GM12872 (cell line): ENCODE results near the gene MCUR1.

Experiments
- TF ChIP-seq, protein P1 (sequence below): IDR thresholded peaks from 3 replicates; pipeline ENCODE4 v1.5.1; 2011; ENCODE audit warnings: low read depth, mild to moderate bottlenecking, low read length, moderate library complexity; ENCODE audit not compliant: insufficient read depth

MCUR1 gene

DNA sequence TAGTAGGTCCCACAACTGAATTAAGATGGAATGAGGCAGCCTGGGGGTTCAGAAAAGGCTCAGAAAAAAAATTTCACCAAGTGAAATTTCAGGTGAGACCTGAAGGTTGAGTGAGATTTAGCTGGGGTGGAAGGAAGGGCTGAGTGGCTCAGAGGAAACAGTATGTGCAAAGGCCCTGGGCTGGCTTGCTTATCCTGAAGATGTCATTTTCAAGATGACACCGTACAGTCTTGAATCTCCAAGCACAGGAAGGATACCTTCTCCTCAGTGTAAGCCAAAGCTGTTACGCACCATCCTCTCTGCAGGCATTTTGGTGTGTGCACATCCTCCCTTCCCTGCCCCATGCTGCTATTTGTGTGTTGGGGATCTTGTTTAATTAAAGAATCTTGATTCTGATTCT lies 59.7 kb downstream of the MCUR1 start:
- TF ChIP-seq, protein P1, sequence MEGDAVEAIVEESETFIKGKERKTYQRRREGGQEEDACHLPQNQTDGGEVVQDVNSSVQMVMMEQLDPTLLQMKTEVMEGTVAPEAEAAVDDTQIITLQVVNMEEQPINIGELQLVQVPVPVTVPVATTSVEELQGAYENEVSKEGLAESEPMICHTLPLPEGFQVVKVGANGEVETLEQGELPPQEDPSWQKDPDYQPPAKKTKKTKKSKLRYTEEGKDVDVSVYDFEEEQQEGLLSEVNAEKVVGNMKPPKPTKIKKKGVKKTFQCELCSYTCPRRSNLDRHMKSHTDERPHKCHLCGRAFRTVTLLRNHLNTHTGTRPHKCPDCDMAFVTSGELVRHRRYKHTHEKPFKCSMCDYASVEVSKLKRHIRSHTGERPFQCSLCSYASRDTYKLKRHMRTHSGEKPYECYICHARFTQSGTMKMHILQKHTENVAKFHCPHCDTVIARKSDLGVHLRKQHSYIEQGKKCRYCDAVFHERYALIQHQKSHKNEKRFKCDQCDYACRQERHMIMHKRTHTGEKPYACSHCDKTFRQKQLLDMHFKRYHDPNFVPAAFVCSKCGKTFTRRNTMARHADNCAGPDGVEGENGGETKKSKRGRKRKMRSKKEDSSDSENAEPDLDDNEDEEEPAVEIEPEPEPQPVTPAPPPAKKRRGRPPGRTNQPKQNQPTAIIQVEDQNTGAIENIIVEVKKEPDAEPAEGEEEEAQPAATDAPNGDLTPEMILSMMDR = no peak

DNA sequence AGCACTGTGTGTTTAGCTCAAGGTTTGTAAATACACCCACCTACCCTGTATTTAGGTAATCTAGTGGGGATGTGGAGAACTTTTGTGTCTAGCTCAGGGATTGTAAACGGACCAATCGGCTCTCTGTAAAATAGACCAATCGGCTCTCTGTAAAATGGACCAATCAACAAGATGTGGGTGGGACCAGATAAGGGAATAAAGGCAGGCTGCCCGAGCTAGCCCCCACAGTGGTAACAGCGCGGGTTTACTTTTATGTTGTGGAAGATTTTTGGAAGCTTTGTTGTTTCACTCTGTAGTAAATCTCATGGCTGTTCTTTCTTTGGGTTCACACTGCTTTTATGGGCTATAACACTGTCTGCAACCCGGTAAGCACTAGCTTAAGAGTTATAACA lies 70.6 kb downstream of the MCUR1 start:
- TF ChIP-seq, protein P1 = no peak

DNA sequence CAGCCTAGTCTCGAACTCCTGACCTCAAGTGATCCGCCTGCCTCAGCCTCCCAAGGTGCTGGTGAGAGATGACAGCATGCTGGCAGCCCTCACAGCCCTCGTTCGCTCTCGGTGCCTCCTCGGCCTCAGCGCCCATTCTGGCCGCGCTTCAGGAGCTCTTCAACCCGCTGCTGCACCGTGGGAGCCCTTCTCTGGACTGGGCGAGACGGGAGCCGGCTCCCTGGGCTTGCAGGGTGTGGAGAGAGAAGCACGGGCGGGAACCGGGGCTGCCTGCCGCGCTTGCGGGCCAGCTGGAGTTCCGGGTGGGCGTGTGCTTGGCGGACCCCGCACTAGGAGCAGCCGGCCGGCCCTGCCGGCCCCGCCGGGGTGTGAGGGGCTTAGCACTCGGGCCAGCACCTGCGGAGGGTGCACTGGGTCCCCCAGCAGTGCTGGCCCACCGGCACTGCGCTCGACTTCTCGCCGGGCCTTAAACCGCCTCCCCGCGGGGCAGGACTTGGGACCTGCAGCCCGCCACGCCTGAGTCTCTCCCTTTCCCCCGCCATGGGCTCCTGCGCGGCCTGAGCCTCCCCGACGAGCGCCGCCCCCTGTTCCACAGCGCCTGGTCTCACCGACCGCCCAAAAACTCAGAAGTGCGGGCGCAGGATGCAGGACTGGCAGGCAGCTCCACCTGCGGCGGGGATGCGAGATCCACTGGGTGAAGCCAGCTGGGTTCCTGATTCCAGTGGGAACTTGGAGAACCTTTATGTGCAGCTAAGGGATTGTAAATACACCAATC lies 71.2 kb downstream of the MCUR1 start:
- TF ChIP-seq, protein P1 = no peak

DNA sequence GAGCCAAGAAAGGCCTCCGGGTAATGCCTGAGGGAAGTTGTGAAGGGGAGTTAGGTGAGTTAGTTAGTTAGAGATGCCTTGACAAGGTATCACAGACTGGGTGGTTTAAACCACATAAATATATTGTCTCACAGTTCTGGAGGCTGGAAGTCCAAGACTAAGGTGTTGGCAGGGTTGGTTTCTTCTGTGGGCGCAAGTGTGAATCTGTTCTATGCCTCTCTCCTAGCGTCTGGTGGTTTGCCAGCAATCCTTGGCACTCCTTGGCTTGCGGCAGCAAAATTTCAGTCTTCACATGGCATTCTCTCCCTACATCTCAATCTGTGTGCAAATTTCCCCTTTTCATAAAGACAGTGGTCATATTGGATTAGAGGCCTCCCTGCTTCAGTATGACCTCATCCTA lies 73.0 kb downstream of the MCUR1 start:
- TF ChIP-seq, protein P1 = no peak
